IMR-90 (cell line): Measurements from ENCODE around the gene ANP32D. TPM values are rescaled to one million over a fixed set of nuclear protein-coding genes. Genes with fewer than 3 reads are reported as not detected.

Experiments used
- ATAC-seq: fragments of 200-7000 bp; cut with Tn5 transposase; 2 replicates; pipeline ENCODE4 v1.9.1; 2020; ENCODE audit warnings: low read depth, mild to moderate bottlenecking, moderate library complexity
- BruUV-seq: library from RNA; stranded (reverse); fragments of 400-500 nt; replicated peaks from 2 replicates; lab custom pipeline; 2021; lab: Mats Ljungman, UMichigan
- CTCF ChIA-PET: fragments of 300-600 bp; formaldehyde crosslinking; extraction: SDS; loops from one replicate; lab custom pipeline; 2021; ENCODE audit warnings: antibody characterized with exemption; lab: Yijun Ruan, JAX
- POLR2A ChIA-PET: fragments of 300-600 bp; sonication (Branson Sonifier 250); formaldehyde crosslinking; loops from one replicate; lab custom pipeline; 2022; ENCODE audit warnings: antibody characterized with exemption; ENCODE audit not compliant: unreplicated experiment; lab: Charles Lee
- DNase-seq: peaks from one replicate; pipeline ENCODE4 v3.0.0; 2013
- H2AFZ ChIP-seq: replicated peaks from 2 replicates; pipeline ENCODE3; 2013; ENCODE audit warnings: low read length, mild to moderate bottlenecking; ENCODE audit not compliant: poor library complexity
- H2AK5ac ChIP-seq: 2 replicates; pipeline ENCODE4 v1.6.1; 2013; ENCODE audit warnings: low read depth, low read length, inconsistent platforms
- H2AK9ac ChIP-seq: replicated peaks from 2 replicates; pipeline ENCODE3; 2013; ENCODE audit warnings: mild to moderate bottlenecking, low read depth, low read length, moderate library complexity; ENCODE audit not compliant: poor library complexity
- H2BK120ac ChIP-seq: 2 replicates; pipeline ENCODE4 v1.6.1; 2013; ENCODE audit warnings: low read depth, low read length, inconsistent platforms
- H2BK15ac ChIP-seq: 3 replicates; pipeline ENCODE4 v1.6.1; 2013; ENCODE audit warnings: low read depth, low read length, inconsistent platforms
- H2BK20ac ChIP-seq: 2 replicates; pipeline ENCODE4 v1.6.1; 2013; ENCODE audit warnings: low read depth, mild to moderate bottlenecking, inconsistent platforms, low read length, moderate library complexity
- H2BK5ac ChIP-seq: 2 replicates; pipeline ENCODE4 v1.6.1; 2013; ENCODE audit warnings: mild to moderate bottlenecking, low read depth, low read length, inconsistent platforms; ENCODE audit not compliant: poor library complexity, severe bottlenecking
- H3K14ac ChIP-seq: replicated peaks from 2 replicates; pipeline ENCODE4 v1.6.1; 2013; ENCODE audit warnings: low read depth, low read length, inconsistent platforms
- H3K18ac ChIP-seq: 2 replicates; pipeline ENCODE4 v1.6.1; 2013; ENCODE audit warnings: low read depth, low read length, control low read depth
- H3K23ac ChIP-seq: 2 replicates; pipeline ENCODE4 v1.6.1; 2013; ENCODE audit warnings: low read depth, low read length, inconsistent platforms
- H3K27ac ChIP-seq: 2 replicates; pipeline ENCODE4 v1.5.1; 2013; ENCODE audit warnings: mild to moderate bottlenecking, control low read depth, low read length; ENCODE audit not compliant: insufficient read depth
- H3K27me3 ChIP-seq: 2 replicates; pipeline ENCODE4 v1.6.1; 2013; ENCODE audit warnings: low read length; ENCODE audit not compliant: control insufficient read depth, insufficient read depth
- H3K36me3 ChIP-seq: 2 replicates; pipeline ENCODE4 v1.6.1; 2013; ENCODE audit warnings: low read length, mixed read lengths; ENCODE audit not compliant: control insufficient read depth, insufficient read depth
- H3K4ac ChIP-seq: 2 replicates; pipeline ENCODE4 v1.6.1; 2013; ENCODE audit warnings: low read depth, low read length, inconsistent platforms
- H3K4me1 ChIP-seq: 2 replicates; pipeline ENCODE4 v1.6.1; 2013; ENCODE audit warnings: low read length, mixed read lengths; ENCODE audit not compliant: control insufficient read depth, insufficient read depth
- H3K4me2 ChIP-seq: 2 replicates; pipeline ENCODE4 v1.6.1; 2013; ENCODE audit warnings: low read depth, mild to moderate bottlenecking, control low read depth, low read length, moderate library complexity
- H3K4me3 ChIP-seq: 2 replicates; pipeline ENCODE4 v1.5.1; 2013; ENCODE audit warnings: low read depth, mild to moderate bottlenecking, control low read depth, low read length, moderate library complexity; ENCODE audit not compliant: insufficient read depth
- H3K56ac ChIP-seq: 2 replicates; pipeline ENCODE4 v1.6.1; 2013; ENCODE audit warnings: low read length, inconsistent platforms; ENCODE audit not compliant: insufficient read depth; ENCODE audit errors: extremely low read depth
- H3K79me1 ChIP-seq, 2 experiments: 2 replicates each; pipeline ENCODE4 v1.6.1; 2013; ENCODE audit warnings: low read length in 2 of 2, inconsistent platforms in 1 of 2, low read depth in 1 of 2
- H3K9ac ChIP-seq: 2 replicates; pipeline ENCODE4 v1.6.1; 2013; ENCODE audit warnings: low read depth, low read length, control low read depth
- H3K9me1 ChIP-seq: 2 replicates; pipeline ENCODE4 v1.6.1; 2013; ENCODE audit warnings: low read length, inconsistent platforms; ENCODE audit not compliant: insufficient read depth
- H3K9me3 ChIP-seq: 2 replicates; pipeline ENCODE4 v1.6.1; 2013; ENCODE audit warnings: low read length; ENCODE audit not compliant: control insufficient read depth, insufficient read depth
- H4K20me1 ChIP-seq: 2 replicates; pipeline ENCODE4 v1.6.1; 2013; ENCODE audit warnings: low read length, inconsistent platforms; ENCODE audit not compliant: insufficient read depth
- H4K5ac ChIP-seq: 2 replicates; pipeline ENCODE4 v1.6.1; 2013; ENCODE audit warnings: mild to moderate bottlenecking, low read depth, low read length, control low read depth
- H4K8ac ChIP-seq, 2 experiments: 2 replicates each; pipeline ENCODE4 v1.6.1; 2013; ENCODE audit warnings: low read depth in 2 of 2, low read length in 2 of 2, control low read depth in 1 of 2, inconsistent platforms in 1 of 2
- H4K91ac ChIP-seq: 2 replicates; pipeline ENCODE4 v1.6.1; 2013; ENCODE audit warnings: low read depth, low read length, inconsistent platforms; ENCODE audit not compliant: insufficient read depth
- BHLHE40 ChIP-seq: fragments of 150-350 bp; IDR thresholded peaks from 2 replicates; pipeline ENCODE4 v1.6.1; 2016; ENCODE audit warnings: mild to moderate bottlenecking, low read depth, low read length
- CEBPB ChIP-seq: IDR thresholded peaks from 2 replicates; pipeline ENCODE4 v1.6.1; 2012; ENCODE audit warnings: low read depth, low read length, improper control_type of control experiment
- CTCF ChIP-seq: conservative IDR thresholded peaks from 2 replicates; pipeline ENCODE4 v1.5.1; 2012; ENCODE audit warnings: mild to moderate bottlenecking, low read depth, low read length, improper control_type of control experiment
- MAFK ChIP-seq: IDR thresholded peaks from 2 replicates; pipeline ENCODE4 v1.6.1; 2012; ENCODE audit warnings: low read depth, low read length, improper control_type of control experiment
- MAZ ChIP-seq: IDR thresholded peaks from 2 replicates; pipeline ENCODE4 v1.6.1; 2012; ENCODE audit warnings: low read depth, mild to moderate bottlenecking, low read length, improper control_type of control experiment, moderate library complexity, borderline replicate concordance
- MXI1 ChIP-seq: IDR thresholded peaks from 2 replicates; pipeline ENCODE4 v1.6.1; 2012; ENCODE audit warnings: low read depth, mild to moderate bottlenecking, low read length, moderate library complexity, borderline replicate concordance
- POLR2A ChIP-seq: IDR thresholded peaks from 2 replicates; pipeline ENCODE4 v1.6.1; 2012; ENCODE audit warnings: mild to moderate bottlenecking, low read depth, low read length
- SMC3 ChIP-seq: fragments of 150-350 bp; IDR thresholded peaks from 2 replicates; pipeline ENCODE4 v1.6.1; 2016; ENCODE audit warnings: low read depth, mild to moderate bottlenecking, antibody characterized with exemption, low read length, moderate library complexity
- USF2 ChIP-seq: fragments of 150-350 bp; IDR thresholded peaks from 2 replicates; pipeline ENCODE4 v1.6.1; 2017; ENCODE audit warnings: mild to moderate bottlenecking, antibody characterized with exemption, low read length, low read depth
- WGBS, 2 experiments: methylation state at CpG; one replicate each; pipeline versions ENCODE4 v1.1.5 to v1.1.7; 2013; ENCODE audit warnings: missing lambda C conversion rate in 2 of 2; ENCODE audit not compliant: insufficient read length in 1 of 2; ENCODE audit errors: extremely low coverage in 2 of 2; 5-methylcytosine and 5-hydroxymethylcytosine counted together
- dilution Hi-C: fragments of 300-500 bp; cut with HindIII; formaldehyde crosslinking; loops from one replicate; pipeline ENCODE4 v1.14.3; 2018; ENCODE audit warnings: low sequenced_read_pairs; ENCODE audit not compliant: unreplicated experiment
- in situ Hi-C: fragments of 300-500 bp; cut with MboI; formaldehyde crosslinking; loops from 3 replicates; pipeline ENCODE4 v1.14.3; 2019; ENCODE audit warnings: low sequenced_read_pairs, inconsistent platforms, mixed read lengths
- intact Hi-C: fragments of 100-400 bp; cut with micrococcal nuclease; formaldehyde crosslinking; loops from 2 replicates; pipeline ENCODE4 v1.10.0; 2022
- polyA plus RNA-seq, 3 experiments: library from polyadenylated mRNA; depleted of rRNA; stranded (reverse); fragments of >200 nt; gene quantifications; 2 replicates each; pipeline ENCODE4 v1.2.3, GENCODE V29; 2012; ENCODE audit warnings: low replicate concordance in 1 of 3
- total RNA-seq: library from RNA; depleted of rRNA; stranded (reverse); fragments of >200 nt; gene quantifications from 2 replicates; pipeline ENCODE4 v1.2.3, GENCODE V29; 2012

Gene ANP32D
- total and polyA plus RNA-seq, 2 of the 4 experiments (the other 2 are of a cell fraction): not detected

DNA sequence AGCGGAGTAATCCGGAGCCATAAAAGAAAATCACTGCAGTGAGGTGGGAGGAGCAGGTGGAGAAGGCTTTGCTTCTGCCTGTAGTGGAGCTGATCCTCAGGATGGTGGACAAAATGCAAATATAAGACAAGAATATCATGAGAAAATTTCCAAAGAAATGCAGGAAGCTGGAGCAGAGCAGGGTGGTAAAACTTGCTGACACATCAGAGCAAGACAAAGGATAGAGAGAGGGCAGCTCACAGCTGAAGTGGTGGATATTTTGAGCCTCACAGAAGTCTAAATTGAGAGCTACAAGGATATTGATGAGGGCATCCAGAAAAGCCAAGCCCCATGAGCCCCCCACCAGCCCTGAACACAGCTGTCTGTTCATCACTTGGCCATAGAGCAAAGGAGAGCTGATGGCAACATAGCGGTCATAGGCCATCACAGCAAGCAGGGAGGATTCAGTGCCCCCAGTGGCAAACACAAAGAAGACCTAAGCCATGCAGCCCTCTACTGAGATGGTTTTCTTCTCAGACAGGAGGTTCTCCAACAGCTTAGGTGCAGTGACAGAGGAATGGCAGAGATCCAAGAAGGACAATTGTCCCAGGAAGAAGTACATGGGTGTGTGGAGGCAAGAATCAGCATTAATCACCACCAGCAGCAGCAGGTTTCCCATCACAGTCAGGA is 30.0 kb upstream of the ANP32D start:
- no peak for TF ChIP-seq MAFK
- no peak for TF ChIP-seq CTCF
- TF ChIP-seq SMC3: no peak
- no peak for TF ChIP-seq POLR2A
- no peak for TF ChIP-seq CEBPB
- no peak for TF ChIP-seq BHLHE40
- no peak for TF ChIP-seq MXI1
- TF ChIP-seq MAZ: no peak
- TF ChIP-seq USF2: no peak
- H2BK120ac ChIP-seq: no peak overlapping the region
- H2BK5ac ChIP-seq: no peak overlapping the region
- ATAC-seq: no peak
- H2BK20ac ChIP-seq: no peak overlapping the region
- ChIA-PET CTCF (no interaction called here), POLR2A (no interaction called here)
- H3K79me1 ChIP-seq: no peaks in the 10 kb centered on the region
- intact Hi-C loops: no loop called here
- H4K20me1 ChIP-seq: no peaks in the 10 kb centered on the region
- no peak overlapping the region for H3K27ac ChIP-seq
- H3K14ac ChIP-seq: no peak overlapping the region
- no peak overlapping the region for H3K9ac ChIP-seq
- H2BK15ac ChIP-seq: no peak overlapping the region
- H3K9me3 ChIP-seq: no peaks in the 10 kb centered on the region
- WGBS, 2 experiments: 55% methylated on average over 2 of the region's 3 CpGs; no CpG with 5 or more reads in 1 of the 2 experiments
- dilution Hi-C loops: no loop called here
- no peaks in the 10 kb centered on the region for H3K9me1 ChIP-seq
- no peak overlapping the region for H3K56ac ChIP-seq
- no peak overlapping the region for H4K5ac ChIP-seq
- H3K4me3 ChIP-seq: no peak overlapping the region
- no peak overlapping the region for H3K4ac ChIP-seq
- no peak overlapping the region for H3K23ac ChIP-seq
- in situ Hi-C loops: no loop called here
- H2AFZ ChIP-seq: no peak overlapping the region
- H2AK9ac ChIP-seq: no peak overlapping the region
- no peaks in the 10 kb centered on the region for H3K36me3 ChIP-seq
- no peaks in the 10 kb centered on the region for H3K4me1 ChIP-seq
- H4K8ac ChIP-seq: no peak overlapping the region
- DNase-seq: no peak
- no peak overlapping the region for H2AK5ac ChIP-seq
- no peak overlapping the region for H4K91ac ChIP-seq
- no TSS peak for BruUV-seq
- H3K27me3 ChIP-seq: no peaks in the 10 kb centered on the region; the same call in 1 of the 2 replicates
- H3K18ac ChIP-seq: no peak overlapping the region
- no peak overlapping the region for H3K4me2 ChIP-seq
